Measurements from ENCODE around the gene MDM2.
"Not testable (repeated sequence)": the region's sequence is repeated elsewhere in the genome, so short reads cannot be mapped to it uniquely, and the experiment has no call there.

The MDM2 gene

GRCh38 chr12:68838046-68838886 is 30.3 kb downstream of the MDM2 start:
- H3K4me1 ChIP-seq (ENCODE audit: control insufficient read depth, low read length), result no peaks in the 10 kb centered on the region

DNA sequence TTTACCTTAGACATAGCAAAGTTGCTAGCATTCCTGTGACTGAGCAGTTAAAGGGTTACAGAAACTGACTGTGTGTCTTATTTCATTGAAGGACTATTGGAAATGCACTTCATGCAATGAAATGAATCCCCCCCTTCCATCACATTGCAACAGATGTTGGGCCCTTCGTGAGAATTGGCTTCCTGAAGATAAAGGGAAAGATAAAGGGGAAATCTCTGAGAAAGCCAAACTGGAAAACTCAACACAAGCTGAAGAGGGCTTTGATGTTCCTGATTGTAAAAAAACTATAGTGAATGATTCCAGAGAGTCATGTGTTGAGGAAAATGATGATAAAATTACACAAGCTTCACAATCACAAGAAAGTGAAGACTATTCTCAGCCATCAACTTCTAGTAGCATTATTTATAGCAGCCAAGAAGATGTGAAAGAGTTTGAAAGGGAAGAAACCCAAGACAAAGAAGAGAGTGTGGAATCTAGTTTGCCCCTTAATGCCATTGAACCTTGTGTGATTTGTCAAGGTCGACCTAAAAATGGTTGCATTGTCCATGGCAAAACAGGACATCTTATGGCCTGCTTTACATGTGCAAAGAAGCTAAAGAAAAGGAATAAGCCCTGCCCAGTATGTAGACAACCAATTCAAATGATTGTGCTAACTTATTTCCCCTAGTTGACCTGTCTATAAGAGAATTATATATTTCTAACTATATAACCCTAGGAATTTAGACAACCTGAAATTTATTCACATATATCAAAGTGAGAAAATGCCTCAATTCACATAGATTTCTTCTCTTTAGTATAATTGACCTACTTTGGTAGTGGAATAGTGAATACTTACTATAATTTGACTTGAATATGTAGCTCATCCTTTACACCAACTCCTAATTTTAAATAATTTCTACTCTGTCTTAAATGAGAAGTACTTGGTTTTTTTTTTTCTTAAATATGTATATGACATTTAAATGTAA is 31.5 kb downstream of the MDM2 start:
- Histone ChIP-seq H3K4me1 (ENCODE audit: control insufficient read depth, low read length) (no peaks in the 10 kb centered on the region), H3K27me3 (ENCODE audit: control insufficient read depth, low read length) (no peaks in the 10 kb centered on the region), H3K27ac (ENCODE audit: low read depth, low read length) (no peak overlapping the region), H4K20me1 (ENCODE audit: control insufficient read depth, insufficient read depth, low read depth, low read length) (peaks cover 15% of the 10 kb centered on the region; the same call in 1 of the 2 replicates), H3K9me2 (replicated peaks; ENCODE audit: control insufficient read depth, low read length) (no peaks in the 10 kb centered on the region), H3K4me3 (ENCODE audit: low read length) (no peak overlapping the region), H3K9me3 (ENCODE audit: control insufficient read depth, insufficient read depth, low read length) (no peaks in the 10 kb centered on the region), H3K79me2 (ENCODE audit: control insufficient read depth, low read length) (peaks cover 42% of the 10 kb centered on the region), H3F3A (ENCODE audit: control insufficient read depth, insufficient read depth) (peaks cover 67% of the 10 kb centered on the region), H3K36me3 (ENCODE audit: control insufficient read depth, low read length) (peaks cover 94% of the 10 kb centered on the region), H3K4me2 (ENCODE audit: low read length) (no peak overlapping the region)
- TF ChIP-seq EZH2phosphoT487 (IDR thresholded peaks at IDR 0.05; ENCODE audit: borderline replicate concordance, low read length), result no peak
- TF ChIP-seq, protein P1, sequence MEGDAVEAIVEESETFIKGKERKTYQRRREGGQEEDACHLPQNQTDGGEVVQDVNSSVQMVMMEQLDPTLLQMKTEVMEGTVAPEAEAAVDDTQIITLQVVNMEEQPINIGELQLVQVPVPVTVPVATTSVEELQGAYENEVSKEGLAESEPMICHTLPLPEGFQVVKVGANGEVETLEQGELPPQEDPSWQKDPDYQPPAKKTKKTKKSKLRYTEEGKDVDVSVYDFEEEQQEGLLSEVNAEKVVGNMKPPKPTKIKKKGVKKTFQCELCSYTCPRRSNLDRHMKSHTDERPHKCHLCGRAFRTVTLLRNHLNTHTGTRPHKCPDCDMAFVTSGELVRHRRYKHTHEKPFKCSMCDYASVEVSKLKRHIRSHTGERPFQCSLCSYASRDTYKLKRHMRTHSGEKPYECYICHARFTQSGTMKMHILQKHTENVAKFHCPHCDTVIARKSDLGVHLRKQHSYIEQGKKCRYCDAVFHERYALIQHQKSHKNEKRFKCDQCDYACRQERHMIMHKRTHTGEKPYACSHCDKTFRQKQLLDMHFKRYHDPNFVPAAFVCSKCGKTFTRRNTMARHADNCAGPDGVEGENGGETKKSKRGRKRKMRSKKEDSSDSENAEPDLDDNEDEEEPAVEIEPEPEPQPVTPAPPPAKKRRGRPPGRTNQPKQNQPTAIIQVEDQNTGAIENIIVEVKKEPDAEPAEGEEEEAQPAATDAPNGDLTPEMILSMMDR (IDR thresholded peaks at IDR 0.05; ENCODE audit: low read depth, low read length, poor library complexity, severe bottlenecking), result no peak

More at GRCh38 chr12:68838046-68838886, 30.3 kb downstream of the MDM2 start:
- Histone ChIP-seq H3K36me3 (ENCODE audit: control insufficient read depth, low read length) (peaks cover 95% of the 10 kb centered on the region), H3K27ac (ENCODE audit: low read depth, low read length) (no peak overlapping the region), H3F3A (ENCODE audit: control insufficient read depth, insufficient read depth) (peaks cover 61% of the 10 kb centered on the region), H3K4me2 (ENCODE audit: low read length) (no peak overlapping the region), H3K27me3 (ENCODE audit: control insufficient read depth, low read length) (no peaks in the 10 kb centered on the region), H3K9me2 (replicated peaks; ENCODE audit: control insufficient read depth, low read length) (no peaks in the 10 kb centered on the region), H3K9me3 (ENCODE audit: control insufficient read depth, insufficient read depth, low read length) (no peaks in the 10 kb centered on the region), H3K79me2 (ENCODE audit: control insufficient read depth, low read length) (peaks cover 50% of the 10 kb centered on the region), H4K20me1 (ENCODE audit: control insufficient read depth, insufficient read depth, low read depth, low read length) (peaks cover 15% of the 10 kb centered on the region; the same call in 1 of the 2 replicates), H3K4me3 (ENCODE audit: low read length) (no peak overlapping the region)
- no peak for TF ChIP-seq EZH2phosphoT487 (IDR thresholded peaks at IDR 0.05; ENCODE audit: borderline replicate concordance, low read length)
- TF ChIP-seq, protein P1 (IDR thresholded peaks at IDR 0.05; ENCODE audit: low read depth, low read length, poor library complexity, severe bottlenecking), result no peak

- not testable (repeated sequence) for H3K4me3 ChIP-seq (ENCODE audit: low read length); H3K4me1 ChIP-seq (ENCODE audit: control insufficient read depth, low read length); H3K27ac ChIP-seq (ENCODE audit: low read depth, low read length); H3K27me3 ChIP-seq (ENCODE audit: control insufficient read depth, low read length); H3K9me3 ChIP-seq (ENCODE audit: control insufficient read depth, insufficient read depth, low read length); H3K4me2 ChIP-seq (ENCODE audit: low read length); H3K9me2 ChIP-seq (replicated peaks; ENCODE audit: control insufficient read depth, low read length)
- Histone ChIP-seq H3K36me3 (ENCODE audit: control insufficient read depth, low read length) (peaks cover 77% of the 10 kb centered on the region), H4K20me1 (ENCODE audit: control insufficient read depth, insufficient read depth, low read depth, low read length) (peaks cover 15% of the 10 kb centered on the region; the same call in 1 of the 2 replicates), H3K79me2 (ENCODE audit: control insufficient read depth, low read length) (peaks cover 28% of the 10 kb centered on the region), H3F3A (ENCODE audit: control insufficient read depth, insufficient read depth) (peaks cover 66% of the 10 kb centered on the region)
Measured at GRCh38 chr12:68841175-68841574, 33.2 kb downstream of the MDM2 start.
